AG08396 (cell line): Measurements from ENCODE around the gene GALNTL6.
"Not testable (repeated sequence)": the region's sequence is repeated elsewhere in the genome, so short reads cannot be mapped to it uniquely, and the experiment has no call there.

Source experiments
- DNase-seq: peaks from one replicate; pipeline ENCODE4 v3.0.0; 2012; ENCODE audit warnings: low spot score, mixed read lengths

The GALNTL6 gene

GRCh38 chr4:172392741-172393140, 579.5 kb downstream of the GALNTL6 start:
- DNase-seq = no peak

DNA sequence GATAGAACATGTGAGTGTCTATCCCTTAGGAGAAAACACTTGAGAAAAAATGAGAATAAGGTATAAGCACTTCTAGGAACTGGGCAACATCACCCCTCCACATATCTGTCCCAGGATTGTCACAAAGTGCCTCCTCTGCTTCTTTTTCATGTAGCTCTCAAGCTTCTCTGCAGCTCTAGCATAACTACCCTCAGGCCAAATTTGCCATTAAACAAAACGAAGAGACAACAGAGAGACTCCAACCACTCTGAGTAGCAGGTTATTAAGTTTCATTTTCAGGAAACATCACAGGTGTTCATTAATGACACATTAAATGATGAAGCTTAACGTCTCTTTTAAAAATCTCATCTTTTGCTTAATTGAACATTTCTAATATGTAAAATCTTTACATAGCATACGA, 580.0 kb downstream of the GALNTL6 start:
- no peak for DNase-seq

DNA sequence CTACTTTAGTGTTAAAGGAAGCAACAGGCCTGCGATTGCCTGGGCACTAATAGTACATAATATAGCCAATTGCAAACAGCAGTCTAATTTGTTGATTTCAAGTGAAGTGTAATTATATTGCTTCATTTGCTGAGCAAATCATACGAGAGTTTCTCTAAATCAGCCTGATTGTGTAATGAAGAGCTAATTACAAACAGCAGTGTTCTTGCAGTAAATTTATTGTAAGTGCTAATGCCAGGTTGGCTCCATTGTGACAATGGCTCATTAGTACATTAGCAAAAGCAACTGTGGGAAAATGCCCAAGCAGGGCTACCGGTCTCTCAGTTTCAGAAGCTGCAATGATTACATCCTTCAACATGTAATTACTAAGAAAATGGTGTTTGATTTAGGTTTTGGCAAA, 591.5 kb downstream of the GALNTL6 start:
- DNase-seq = no peak

- no peak for DNase-seq
Observed at GRCh38 chr4:172410363-172410762, 597.2 kb downstream of the GALNTL6 start.

DNA sequence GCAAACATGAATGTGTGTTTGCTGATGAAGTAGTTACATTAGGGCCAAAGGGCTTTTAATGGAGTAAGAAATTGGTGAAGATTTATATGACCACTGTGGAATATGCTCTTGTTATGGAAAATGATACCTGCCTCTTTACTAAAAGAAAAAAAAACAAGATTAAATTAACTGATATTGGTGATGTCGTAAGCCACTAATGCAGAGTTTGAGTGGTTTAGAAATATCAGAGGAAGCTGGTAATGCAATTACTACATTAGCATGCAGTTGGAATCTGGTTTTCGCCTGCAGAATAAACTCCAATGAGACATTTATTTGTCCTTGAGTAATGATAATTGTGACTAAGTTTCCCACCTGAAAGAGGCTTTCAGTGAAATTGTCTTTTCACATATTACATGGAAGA, 597.9 kb downstream of the GALNTL6 start:
- no peak for DNase-seq

- DNase-seq = no peak
Observed at GRCh38 chr4:172412851-172413580, 599.8 kb downstream of the GALNTL6 start.

DNA sequence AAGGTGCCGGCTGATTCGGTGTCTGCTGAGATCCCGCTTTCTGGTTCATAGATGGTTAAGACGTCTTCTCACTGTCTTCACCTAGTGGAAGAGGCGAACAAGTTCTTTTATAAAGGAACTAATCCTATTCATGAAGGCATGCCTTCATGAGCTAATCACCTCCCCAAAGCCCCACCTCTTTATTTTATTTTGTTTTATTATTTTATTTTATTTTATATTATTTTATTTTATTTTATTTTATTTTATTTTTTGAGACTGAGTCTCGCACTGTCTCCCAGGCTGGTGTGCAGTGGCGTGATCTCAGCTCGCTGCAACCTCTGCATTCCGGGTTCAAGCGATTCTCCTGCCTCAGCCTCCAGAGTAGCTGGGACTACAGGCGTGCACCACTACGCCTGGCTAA, 615.8 kb downstream of the GALNTL6 start:
- not testable (repeated sequence) for DNase-seq

DNA sequence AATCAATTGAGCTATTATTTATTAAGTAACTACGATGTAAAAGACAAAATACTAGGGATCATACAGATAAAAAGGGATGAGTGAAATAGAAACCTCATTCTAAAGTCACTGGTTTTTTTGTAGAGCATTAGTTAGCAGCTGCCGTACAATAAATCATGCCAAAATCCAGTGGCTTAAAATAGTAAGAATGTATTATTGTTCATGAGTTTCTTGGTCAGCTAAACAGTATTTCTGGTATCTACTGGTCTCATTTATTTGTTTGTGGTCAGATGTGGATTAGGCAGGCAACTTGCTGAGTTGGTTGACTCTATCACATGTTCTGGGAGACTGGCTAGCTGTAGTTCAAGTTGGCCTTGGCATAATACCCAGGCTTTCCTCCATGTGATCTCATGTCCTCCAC, 667.3 kb downstream of the GALNTL6 start:
- no peak for DNase-seq

- no peak for DNase-seq
Observed at GRCh38 chr4:172481802-172482508, 668.8 kb downstream of the GALNTL6 start.

DNA sequence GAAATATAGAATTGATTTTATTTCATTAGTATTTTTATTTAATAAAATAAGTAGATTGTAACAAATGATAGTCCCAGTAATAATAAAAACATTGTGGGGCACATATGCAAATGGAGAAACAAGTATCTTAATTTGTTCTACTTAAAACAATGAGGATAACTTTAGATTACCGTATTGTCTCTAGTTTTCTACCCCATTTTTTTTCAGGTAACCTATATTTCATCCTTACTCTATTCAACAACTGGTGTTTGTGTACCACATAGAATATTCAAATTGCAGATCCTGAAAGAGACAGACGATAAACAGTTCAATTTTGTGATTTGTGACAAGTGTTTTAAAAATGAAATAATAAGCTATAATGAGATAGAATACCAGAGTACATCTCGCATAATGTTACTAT, 671.8 kb downstream of the GALNTL6 start:
- no peak for DNase-seq

DNA sequence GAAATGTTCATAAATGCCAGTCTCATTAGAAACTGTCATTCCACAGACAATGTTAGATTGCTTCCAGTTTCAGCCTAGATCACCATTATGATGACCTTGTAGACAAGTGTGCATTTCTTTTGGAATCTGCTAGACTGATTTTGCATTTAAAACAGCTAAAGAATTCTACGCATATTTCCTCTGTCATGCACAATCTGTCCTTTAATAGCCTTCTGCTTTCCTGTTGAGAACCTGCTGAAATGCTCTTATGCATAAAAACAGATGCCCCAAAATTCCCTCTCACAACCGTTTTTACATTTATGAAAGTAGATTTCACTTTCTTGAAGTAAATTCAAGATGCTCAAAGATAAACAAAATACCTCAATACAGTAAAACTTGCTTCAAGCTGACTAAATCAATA, 673.3 kb downstream of the GALNTL6 start:
- no peak for DNase-seq

DNA sequence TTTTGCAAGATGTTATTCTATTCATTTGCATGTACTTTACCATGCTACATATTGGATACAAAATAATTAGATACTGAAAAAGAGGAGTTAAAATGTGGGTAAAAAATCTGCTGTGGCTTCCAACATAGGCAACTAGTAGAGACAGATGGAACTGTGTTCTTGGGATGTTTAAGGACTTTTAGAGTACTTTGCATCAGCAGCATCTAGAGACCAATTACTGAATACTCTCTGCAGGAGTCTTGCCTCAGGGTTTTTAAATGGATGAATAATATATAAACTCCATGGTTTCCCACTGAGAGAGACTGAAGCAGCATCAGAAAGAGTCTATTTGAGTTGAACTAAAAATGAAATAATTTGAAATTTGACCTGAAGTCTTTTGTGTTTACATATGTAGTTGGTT, 676.7 kb downstream of the GALNTL6 start:
- DNase-seq = no peak

DNA sequence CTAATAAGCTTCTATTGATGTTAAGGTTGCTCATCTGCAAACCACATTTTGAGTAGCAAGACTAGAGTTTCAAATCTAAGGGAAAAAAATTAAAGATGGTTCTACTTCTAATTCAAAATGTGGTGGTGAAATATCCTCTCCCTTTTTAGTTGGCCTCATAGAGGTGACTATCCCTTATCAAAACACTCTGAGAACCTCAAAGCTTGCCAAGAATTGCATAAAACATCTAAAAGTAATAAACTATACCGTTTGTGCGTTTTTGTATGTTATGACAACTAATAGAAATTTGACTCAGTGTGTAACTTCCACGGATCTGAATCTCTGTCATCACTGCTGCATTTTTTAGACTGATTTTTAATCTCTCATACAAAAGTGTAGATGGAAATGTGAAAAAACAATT, 682.6 kb downstream of the GALNTL6 start:
- no peak for DNase-seq

- DNase-seq = no peak
Observed at GRCh38 chr4:172497321-172497720, 684.1 kb downstream of the GALNTL6 start.

GRCh38 chr4:172514011-172514410, 700.8 kb downstream of the GALNTL6 start:
- DNase-seq = no peak

- no peak for DNase-seq
Observed at GRCh38 chr4:172514801-172515200, 701.6 kb downstream of the GALNTL6 start.

GRCh38 chr4:172515266-172515879, 702.2 kb downstream of the GALNTL6 start:
- DNase-seq = no peak

DNA sequence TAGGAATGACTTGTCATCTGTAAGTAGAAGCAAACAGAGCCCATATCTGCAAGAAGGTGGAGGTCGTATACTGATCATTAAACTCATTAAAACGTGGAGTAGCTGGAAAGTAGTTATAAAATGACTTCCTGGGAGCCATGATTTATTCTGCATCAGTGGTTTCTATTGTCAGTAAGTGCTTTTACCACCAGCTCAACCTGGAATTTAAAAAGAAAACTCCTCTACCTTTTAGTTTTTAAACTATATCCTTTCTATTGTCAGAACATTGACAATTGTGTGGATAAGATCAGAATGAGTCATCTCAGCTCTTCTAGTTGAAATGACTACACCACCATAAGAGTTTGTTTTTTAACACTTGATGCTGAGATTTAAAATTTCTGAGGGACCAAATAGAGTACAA, 704.2 kb downstream of the GALNTL6 start:
- no peak for DNase-seq

GRCh38 chr4:172521248-172521647, 708.0 kb downstream of the GALNTL6 start:
- no peak for DNase-seq

GRCh38 chr4:172521680-172522079, 708.5 kb downstream of the GALNTL6 start:
- no peak for DNase-seq

DNA sequence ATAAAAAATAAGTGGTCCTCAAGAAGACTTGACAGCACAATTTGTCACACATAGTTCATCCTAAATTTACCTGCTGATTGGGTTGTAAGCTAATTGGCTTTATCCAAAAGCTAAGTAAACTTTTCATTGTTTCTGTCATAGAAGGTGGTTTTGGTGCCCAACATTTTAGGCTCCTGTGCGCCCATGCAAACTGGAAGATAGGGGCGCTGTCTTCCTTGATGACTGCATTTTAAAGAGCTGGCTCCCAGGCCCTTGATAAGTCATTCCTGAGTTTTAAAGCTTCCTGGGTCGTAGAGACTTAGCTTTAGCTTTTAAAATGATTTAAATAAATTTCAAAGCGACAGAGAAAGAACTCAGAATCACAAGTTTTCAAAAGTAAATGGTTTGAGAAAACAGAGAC, 730.0 kb downstream of the GALNTL6 start:
- DNase-seq = no peak

- DNase-seq = no peak
Observed at GRCh38 chr4:172546782-172547181, 733.6 kb downstream of the GALNTL6 start.

- no peak for DNase-seq
Observed at GRCh38 chr4:172547724-172548123, 734.5 kb downstream of the GALNTL6 start.
